ENCODE measurements around the gene GPR142. TPM values are rescaled to one million over a fixed set of nuclear protein-coding genes. Genes with fewer than 3 reads are reported as not detected.

The GPR142 gene
- total RNA-seq (2014; rRNA removed) (not detected in 2 replicates), Bru-seq, nascent RNA (percentile 11 among the genes with signal in this experiment), BruChase-seq, experiment 1, labeled RNA remaining after a 6-hour chase (percentile 11 among the genes with signal in this experiment), BruChase-seq, experiment 2, labeled RNA remaining after a 2-hour chase (not detected)
- long read RNA-seq: 0 reads

- ATAC-seq (no peak), DNase-seq (no peak)
- Histone ChIP-seq H3K27ac (ENCODE audit: low read length) (no peak within 1 kb of the TSS), H3K36me3 (ENCODE audit: low read depth, low read length) (no peaks in the 10 kb centered on the region), H3K4me2 (ENCODE audit: low read length) (no peak within 1 kb of the TSS), H3F3A (ENCODE audit: low read length, unreplicated experiment) (no peaks in the 10 kb centered on the region), H3K9me3 (ENCODE audit: low read length) (no peaks in the 10 kb centered on the region), H2AFZ (ENCODE audit: low read length) (no peak within 1 kb of the TSS), H4K20me1 (ENCODE audit: low read length) (no peaks in the 10 kb centered on the region), H3K4me1 (ENCODE audit: insufficient read depth, low read length) (0 out of 2 replicates have a peak, but pooled peaks cover 4% of the 10 kb centered on the region), H3K9ac (ENCODE audit: low read length) (no peak within 1 kb of the TSS), H3K27me3 (ENCODE audit: low read length) (peaks cover 16% of the 10 kb centered on the region), H3K4me3 (ENCODE audit: low read length) (no peak within 1 kb of the TSS), H3K79me2 (ENCODE audit: low read length) (no peaks in the 10 kb centered on the region), H3K9me2 (replicated peaks; ENCODE audit: low read length) (no peaks in the 10 kb centered on the region)
- CTCF ChIA-PET: interaction anchor here (1.0 to 2.6 kb wide), 2 partner anchors 13 to 124 kb away, joined by 4 to 15 read pairs; no protein-coding TSS in a partner anchor
- intact Hi-C loops (cut with micrococcal nuclease): loop anchor here (5.0 kb wide), 1 partner anchor 235 kb away; no protein-coding TSS in a partner anchor
- POLR2A ChIA-PET (ENCODE audit: unreplicated experiment): no interaction called here
- BruUV-seq (replicated peaks): no TSS peak
- TF ChIP-seq EZH2 (IDR thresholded peaks at IDR 0.05; ENCODE audit: low read length, unreplicated experiment): no peak
- TF ChIP-seq EZH2phosphoT487 (IDR thresholded peaks at IDR 0.05; ENCODE audit: borderline replicate concordance, low read length): no peak
- no peak for TF ChIP-seq CTCF (conservative IDR thresholded peaks at IDR 0.05; ENCODE audit: low read depth, low read length)
Observed at GRCh38 chr17:74367206-74367605, at the start of gene GPR142. TSS of gene GPR142 (plus strand) at chr17:74367506. CDS start at chr17:74369541, 2,035 bp downstream.

GRCh38 chr17:74318391-74318790, 48.9 kb upstream of the GPR142 start:
- H3K9ac ChIP-seq (ENCODE audit: low read length): no peak overlapping the region
- no peak for ATAC-seq
- TF ChIP-seq EZH2phosphoT487 (IDR thresholded peaks at IDR 0.05; ENCODE audit: borderline replicate concordance, low read length): no peak
- no peak for TF ChIP-seq CTCF (conservative IDR thresholded peaks at IDR 0.05; ENCODE audit: low read depth, low read length)
- no peak for TF ChIP-seq EZH2 (IDR thresholded peaks at IDR 0.05; ENCODE audit: low read length, unreplicated experiment)
- H3K27me3 ChIP-seq (ENCODE audit: low read length): peaks cover 43% of the 10 kb centered on the region
- BruUV-seq (replicated peaks): no TSS peak
- H3K79me2 ChIP-seq (ENCODE audit: low read length): no peaks in the 10 kb centered on the region
- POLR2A ChIA-PET (ENCODE audit: unreplicated experiment): no interaction called here
- no peaks in the 10 kb centered on the region for H3K36me3 ChIP-seq (ENCODE audit: low read depth, low read length)
- no peaks in the 10 kb centered on the region for H3F3A ChIP-seq (ENCODE audit: low read length, unreplicated experiment)
- intact Hi-C loops (cut with micrococcal nuclease): no loop called here
- H3K4me2 ChIP-seq (ENCODE audit: low read length): no peak overlapping the region
- no peak overlapping the region for H3K4me3 ChIP-seq (ENCODE audit: low read length)
- no peaks in the 10 kb centered on the region for H4K20me1 ChIP-seq (ENCODE audit: low read length)
- CTCF ChIA-PET: no interaction called here
- H3K9me2 ChIP-seq (replicated peaks; ENCODE audit: low read length): no peaks in the 10 kb centered on the region
- DNase-seq: no peak
- H2AFZ ChIP-seq (ENCODE audit: low read length): no peak overlapping the region
- H3K27ac ChIP-seq (ENCODE audit: low read length): no peak overlapping the region
- H3K4me1 ChIP-seq (ENCODE audit: insufficient read depth, low read length): no peaks in the 10 kb centered on the region
- H3K9me3 ChIP-seq (ENCODE audit: low read length): no peaks in the 10 kb centered on the region

- Histone ChIP-seq H3K36me3 (ENCODE audit: low read depth, low read length) (no peaks in the 10 kb centered on the region), H3K4me1 (ENCODE audit: insufficient read depth, low read length) (no peaks in the 10 kb centered on the region), H4K20me1 (ENCODE audit: low read length) (no peaks in the 10 kb centered on the region), H3F3A (ENCODE audit: low read length, unreplicated experiment) (no peaks in the 10 kb centered on the region), H3K27me3 (ENCODE audit: low read length) (peaks cover 61% of the 10 kb centered on the region), H3K9me3 (ENCODE audit: low read length) (no peaks in the 10 kb centered on the region), H3K4me2 (ENCODE audit: low read length) (no peak overlapping the region), H3K9ac (ENCODE audit: low read length) (no peak overlapping the region), H3K4me3 (ENCODE audit: low read length) (no peak overlapping the region), H2AFZ (ENCODE audit: low read length) (no peak overlapping the region), H3K9me2 (replicated peaks; ENCODE audit: low read length) (no peaks in the 10 kb centered on the region), H3K79me2 (ENCODE audit: low read length) (no peaks in the 10 kb centered on the region), H3K27ac (ENCODE audit: low read length) (no peak overlapping the region)
- ChIA-PET CTCF (no interaction called here), POLR2A (ENCODE audit: unreplicated experiment) (no interaction called here)
- intact Hi-C loops (cut with micrococcal nuclease): no loop called here
- DNase-seq (no peak), ATAC-seq (no peak)
- BruUV-seq (replicated peaks): no TSS peak
- no peak for TF ChIP-seq EZH2phosphoT487 (IDR thresholded peaks at IDR 0.05; ENCODE audit: borderline replicate concordance, low read length)
- TF ChIP-seq EZH2 (IDR thresholded peaks at IDR 0.05; ENCODE audit: low read length, unreplicated experiment): no peak
- no peak for TF ChIP-seq CTCF (conservative IDR thresholded peaks at IDR 0.05; ENCODE audit: low read depth, low read length)
Observed at GRCh38 chr17:74324521-74324920, 42.8 kb upstream of the GPR142 start.

Measured in PC-3 (cell line).